Dermis blood vessel endothelial cell (primary cell): ENCODE measurements around the gene HABP2. TPM values are rescaled to one million over a fixed set of nuclear protein-coding genes. Genes with fewer than 3 reads are reported as not detected.
A peak's percentile ranks its signal among the peaks of the same experiment; 100 is the strongest.

Experiments used
- DNase-seq: peaks from one replicate; pipeline ENCODE4 v3.0.0; 2010
- total RNA-seq: library from RNA; depleted of rRNA; stranded (reverse); fragments of >200 nt; gene quantifications from 2 replicates; pipeline ENCODE4 v1.2.3, GENCODE V29; 2014

HABP2 gene
- under 0.01 and 0.19 TPM in 2 replicates for total RNA-seq

DNA sequence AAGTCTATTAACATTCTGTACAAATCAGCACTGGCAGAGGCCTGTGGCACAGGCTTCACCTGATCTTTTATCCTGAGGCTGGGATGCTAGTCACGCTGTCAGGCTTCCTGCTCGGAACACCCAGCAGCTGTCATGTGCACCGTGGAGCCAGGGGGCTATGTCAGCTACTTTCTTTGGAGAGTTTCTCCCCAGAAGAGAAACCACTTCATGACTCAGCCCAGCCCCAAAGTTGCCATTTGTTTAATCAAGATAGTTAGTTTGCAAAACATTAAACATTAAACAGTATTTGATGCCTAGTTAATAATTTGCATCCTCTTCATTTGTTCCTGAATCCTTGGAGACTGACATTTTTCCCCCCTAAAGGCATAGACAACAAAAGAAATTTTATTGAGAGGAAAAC, at the start of gene HABP2:
TSS of gene HABP2 (plus strand) at position 353 of the 400 bp plus-strand sequence. CDS start 69 bp downstream, outside the sequence.
- DNase-seq, result no peak

DNA sequence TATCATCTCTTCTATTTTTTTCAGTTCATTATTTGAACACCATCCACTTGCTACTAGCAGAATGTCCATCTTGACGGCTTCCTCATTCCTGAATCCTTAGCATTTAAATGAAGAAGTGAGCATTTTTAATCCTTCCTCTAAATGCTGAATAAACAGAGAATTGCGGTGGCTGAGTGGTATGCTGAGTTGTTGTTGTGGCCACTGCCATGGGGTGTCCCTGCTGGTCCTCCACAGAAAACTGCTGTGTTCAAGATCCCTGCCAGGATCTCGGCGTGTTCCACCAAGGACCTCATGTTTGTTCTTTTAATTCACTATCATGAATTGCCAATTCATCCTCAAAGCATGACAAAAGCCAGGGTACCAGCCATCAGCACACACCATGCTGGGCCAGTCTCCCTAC, 48.9 kb upstream of the HABP2 start:
- no peak for DNase-seq

DNA sequence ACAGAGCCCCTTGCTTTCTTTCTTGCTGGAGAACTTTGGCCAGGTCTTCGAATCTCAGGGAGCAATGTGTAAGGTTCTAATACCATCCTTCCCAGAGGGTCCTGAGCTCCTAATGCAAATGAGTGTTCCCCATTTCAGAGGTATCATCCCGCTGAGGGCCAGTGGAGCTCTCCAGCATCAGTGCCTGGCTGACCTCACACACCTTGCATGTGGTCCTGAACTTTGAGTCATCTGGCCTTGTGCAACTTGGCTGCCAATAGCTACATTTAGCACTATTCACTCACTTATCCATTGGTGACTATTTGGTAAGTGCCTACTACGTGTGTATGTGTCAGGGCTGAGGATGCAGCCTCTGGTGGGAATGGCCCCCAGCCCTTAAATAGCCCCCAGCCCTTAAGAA, 48.4 kb upstream of the HABP2 start:
- DNase-seq, result no peak

GRCh38 chr10:113506476-113506875, 46.4 kb upstream of the HABP2 start:
- no peak for DNase-seq

DNA sequence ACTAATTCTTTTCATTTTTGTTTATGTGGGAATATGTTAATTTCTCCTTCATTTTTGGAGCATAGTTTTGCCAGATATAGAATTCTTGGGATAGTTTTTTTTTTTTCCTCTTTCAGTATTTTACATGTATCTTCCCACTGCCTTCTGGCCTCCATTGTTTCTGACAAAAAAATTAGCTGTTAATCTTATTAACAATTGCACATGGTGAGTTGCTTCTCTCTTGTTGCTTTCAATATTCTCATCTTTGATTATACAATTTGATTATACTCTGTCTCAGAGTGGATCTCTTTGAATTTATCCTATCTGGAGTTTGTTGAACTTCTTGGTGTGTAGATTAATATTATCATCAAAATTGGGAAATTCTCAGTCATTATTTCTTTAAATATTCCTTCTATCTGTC, 41.4 kb upstream of the HABP2 start:
- DNase-seq, result no peak

GRCh38 chr10:113515161-113515560, 37.7 kb upstream of the HABP2 start:
- no peak for DNase-seq

GRCh38 chr10:113515601-113516000, 37.3 kb upstream of the HABP2 start:
- no peak for DNase-seq

- no peak for DNase-seq
These were observed 36.8 kb upstream of the HABP2 start for GRCh38 chr10:113516061-113516460.

DNA sequence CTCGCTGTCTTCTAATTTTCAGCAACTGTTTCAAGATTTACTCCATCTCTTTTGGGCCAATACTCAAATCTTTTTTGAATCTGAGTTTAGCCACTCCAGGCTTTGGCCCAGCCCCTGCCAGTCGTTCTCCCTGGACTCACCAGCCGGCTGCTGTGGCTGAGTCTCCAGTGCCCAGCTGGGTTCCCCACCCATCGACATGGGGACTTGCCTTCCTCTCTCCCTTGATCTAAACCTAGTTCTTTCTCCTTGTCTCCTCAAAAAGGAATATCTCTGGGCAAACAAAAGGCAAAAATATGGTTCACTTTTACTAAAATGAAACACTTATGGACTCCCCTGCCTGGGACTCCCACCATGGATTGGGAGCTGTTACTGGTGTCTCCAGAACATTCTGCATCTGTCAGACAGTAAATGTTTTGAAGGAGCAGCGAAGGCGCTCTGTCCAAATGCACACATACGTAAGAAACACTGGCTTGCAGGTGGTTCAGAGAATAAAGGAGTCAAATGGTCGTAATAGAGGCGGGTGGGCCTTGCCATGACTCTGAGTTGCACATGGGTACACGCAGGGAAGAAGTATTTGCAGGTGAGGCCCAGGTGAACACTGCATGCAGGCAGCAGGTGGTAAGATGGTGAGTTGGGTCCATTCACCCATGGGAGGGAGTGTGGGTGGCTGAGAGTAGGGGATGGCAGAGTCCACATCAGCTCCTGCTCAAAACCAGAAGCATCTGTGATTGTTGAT, 35.5 kb upstream of the HABP2 start:
- no peak for DNase-seq

DNA sequence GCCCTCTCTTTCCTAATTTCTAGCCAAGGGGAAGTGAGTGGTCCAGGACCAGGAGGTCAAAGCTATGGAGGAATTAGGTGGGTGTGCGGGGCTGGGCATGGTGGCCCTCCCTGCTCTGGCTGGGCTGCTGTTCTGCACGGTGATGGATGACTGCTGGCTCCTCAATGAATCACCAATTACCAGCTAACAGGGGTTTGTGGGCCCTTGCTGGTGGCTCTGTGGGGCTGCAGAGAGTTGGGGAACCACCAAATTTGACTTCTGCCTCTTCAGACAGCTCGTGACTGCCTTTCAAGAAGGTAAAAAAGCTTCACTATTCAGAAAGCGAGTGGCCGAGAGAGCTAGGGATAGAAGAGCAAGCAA, 35.0 kb upstream of the HABP2 start:
- no peak for DNase-seq

- no peak for DNase-seq
These were observed 34.4 kb upstream of the HABP2 start for GRCh38 chr10:113518415-113518814.

DNA sequence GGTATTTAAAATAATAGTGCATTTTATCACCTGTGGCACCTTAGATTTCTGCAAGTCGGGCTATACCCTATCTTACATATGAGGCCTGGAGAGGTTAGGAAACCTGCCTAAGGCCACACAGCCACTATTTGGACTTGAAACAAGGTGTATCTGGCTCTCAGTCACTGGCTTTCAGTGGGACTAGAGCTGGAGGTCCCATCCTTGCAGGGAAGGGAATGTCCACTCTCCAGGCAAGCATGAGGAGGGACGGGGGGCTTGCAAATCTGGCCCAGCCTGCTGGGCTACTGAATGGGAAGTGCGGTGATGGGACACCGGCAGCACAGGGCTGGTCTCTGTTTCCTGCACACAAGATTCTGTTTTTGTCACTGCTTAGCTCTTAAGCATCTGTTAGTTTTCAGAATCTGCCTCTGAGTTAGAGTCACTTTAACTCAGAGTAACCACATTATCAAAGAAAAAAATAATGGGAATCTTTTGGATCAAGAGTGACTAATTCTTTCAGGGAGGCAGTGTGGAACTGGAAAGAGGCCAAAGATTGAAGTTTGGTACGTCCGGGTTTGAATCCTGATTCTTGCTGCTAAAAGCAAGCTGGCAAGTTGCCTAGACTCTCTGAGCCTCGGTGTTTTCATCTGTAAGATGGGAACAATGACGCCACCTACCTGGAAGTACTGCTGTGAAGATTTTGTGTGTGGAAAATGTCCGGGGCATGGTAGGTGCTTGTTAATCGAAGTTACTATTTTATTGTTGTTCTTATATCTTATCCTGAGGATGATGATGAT, 33.8 kb upstream of the HABP2 start:
- peak; percentile 18 for DNase-seq

GRCh38 chr10:113519681-113520115, 33.2 kb upstream of the HABP2 start:
- no peak for DNase-seq

GRCh38 chr10:113520261-113520660, 32.6 kb upstream of the HABP2 start:
- DNase-seq, result no peak

- DNase-seq, result peak; percentile 84
These were observed 32.0 kb upstream of the HABP2 start for GRCh38 chr10:113520690-113521474.

DNA sequence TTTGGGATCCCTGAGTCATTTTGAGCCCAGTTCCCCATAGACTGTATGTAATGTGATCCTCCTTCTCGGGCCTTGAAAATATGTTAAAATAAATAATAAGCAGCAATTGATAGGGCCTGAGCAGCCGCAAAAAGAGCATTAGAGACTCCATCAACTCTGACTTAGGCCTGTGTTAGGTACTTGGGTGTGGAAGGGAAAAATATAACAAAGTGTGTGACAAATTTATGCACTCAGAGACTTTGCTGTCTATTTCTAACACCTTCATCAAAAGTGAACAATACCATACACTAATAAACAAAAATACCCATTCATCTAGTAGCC, 31.4 kb upstream of the HABP2 start:
- DNase-seq, result no peak

- DNase-seq, result no peak
These were observed 30.4 kb upstream of the HABP2 start for GRCh38 chr10:113522460-113522859.

DNA sequence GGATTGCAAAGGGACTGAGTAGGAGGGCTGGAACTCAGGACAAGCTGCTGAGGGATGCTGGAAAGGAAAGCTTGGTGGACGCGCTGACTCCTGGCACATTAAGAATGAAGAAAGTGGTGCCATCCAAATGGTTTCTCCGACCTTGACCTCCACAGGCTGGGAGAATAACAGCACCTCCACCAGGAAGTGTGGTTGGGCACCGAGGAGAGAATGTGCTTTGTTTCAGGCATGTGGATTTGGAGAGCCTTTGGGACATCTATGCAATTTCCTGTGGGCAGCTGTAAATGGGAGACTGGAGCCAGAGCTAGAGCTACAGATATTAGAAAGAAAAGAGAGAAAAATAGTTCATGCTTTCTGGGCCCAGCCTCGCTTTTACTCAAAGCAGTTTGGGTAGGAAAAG, 29.8 kb upstream of the HABP2 start:
- DNase-seq, result peak; percentile 11

DNA sequence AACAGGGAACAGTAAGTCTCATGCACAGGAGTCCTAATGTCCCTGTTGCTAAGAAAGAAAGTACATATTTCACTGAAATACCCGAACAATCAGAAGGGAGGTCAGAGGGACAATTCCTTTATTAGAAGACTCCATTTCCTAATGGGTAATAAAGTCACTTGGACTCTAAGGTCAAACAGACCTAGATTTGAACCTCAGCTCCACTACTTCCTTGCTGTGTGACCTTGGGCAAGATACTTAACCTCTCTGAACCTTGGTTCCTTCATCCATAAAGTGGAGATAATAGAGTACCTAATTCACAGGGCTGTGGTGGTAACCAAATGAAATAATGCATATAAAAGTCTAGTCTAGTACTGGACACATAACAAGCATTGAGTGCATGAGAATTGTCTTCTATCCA, 29.2 kb upstream of the HABP2 start:
- no peak for DNase-seq

GRCh38 chr10:113524120-113524519, 28.7 kb upstream of the HABP2 start:
- DNase-seq, result peak; percentile 23

- peak; percentile 39 for DNase-seq
These were observed 28.0 kb upstream of the HABP2 start for GRCh38 chr10:113524539-113525490.

DNA sequence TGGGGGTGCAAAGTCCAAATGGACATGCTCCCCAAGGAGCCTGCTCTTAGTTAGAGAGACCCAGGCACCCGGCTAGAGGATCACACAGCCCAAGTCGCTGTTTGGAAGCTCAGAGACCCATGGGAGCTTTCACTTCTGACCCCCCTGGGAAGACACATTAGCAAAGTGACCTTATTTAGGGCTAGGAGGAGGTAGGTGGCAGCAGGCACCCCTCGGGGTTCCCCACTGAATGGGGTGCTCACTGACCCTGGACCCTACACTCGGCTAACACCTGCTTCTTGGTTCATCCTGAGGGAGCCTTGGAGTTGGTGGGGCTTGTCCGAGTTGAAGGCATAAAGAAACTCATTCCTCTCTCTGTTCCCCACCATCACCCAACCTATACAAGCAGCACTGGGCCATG, 27.1 kb upstream of the HABP2 start:
- DNase-seq, result no peak
